ENCODE data around the gene COL4A5. TPM values are rescaled to one million over a fixed set of nuclear protein-coding genes. Genes with fewer than 3 reads are reported as not detected.

COL4A5 gene
- total and polyA plus RNA-seq, 4 donors: 0.63 to 10.3 (median 1.2) TPM

DNA sequence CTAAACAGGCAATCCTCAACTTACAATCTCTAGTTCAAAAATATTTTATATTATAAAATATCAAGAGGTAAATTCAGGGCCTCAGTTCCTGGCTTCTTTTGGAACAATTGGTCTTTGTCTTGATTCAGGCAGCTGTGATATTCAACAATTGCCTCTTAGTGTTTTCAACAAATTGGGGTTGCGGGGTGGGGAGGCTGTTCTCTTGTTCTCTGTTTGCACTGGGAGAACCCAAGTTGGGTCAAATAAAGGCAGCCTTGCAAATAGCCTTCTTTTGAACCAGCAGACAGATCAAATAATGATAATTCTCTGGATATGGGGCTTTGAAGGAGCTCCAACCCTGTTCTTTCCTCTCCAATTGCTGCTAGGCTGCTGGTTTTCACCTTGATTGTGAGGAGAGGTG, 142.5 kb downstream of the COL4A5 start:
- DNase-seq (ENCODE audit: low spot score): no peak
- no peaks in the 10 kb centered on the region for H3K9me3 ChIP-seq (ENCODE audit: control insufficient read depth in 4 of 4, low read length in 3 of 4)
- no peak overlapping the region for H3K27ac ChIP-seq (ENCODE audit: low read depth in 1 of 2, low read length in 2 of 2)
- no peaks in the 10 kb centered on the region for H3K27me3 ChIP-seq (ENCODE audit: control insufficient read depth in 4 of 4, insufficient read depth in 4 of 4, low read length in 3 of 4)
- WGBS: 89% methylated on average over 1 of the region's 1 CpG
- H3K36me3 ChIP-seq (ENCODE audit: control insufficient read depth in 4 of 4, insufficient read depth in 3 of 4, low read depth in 1 of 4, low read length in 3 of 4): no peaks in the 10 kb centered on the region
- no peak for TF ChIP-seq HNF4A (conservative IDR thresholded peaks at IDR 0.05)
- TF ChIP-seq, protein P1, sequence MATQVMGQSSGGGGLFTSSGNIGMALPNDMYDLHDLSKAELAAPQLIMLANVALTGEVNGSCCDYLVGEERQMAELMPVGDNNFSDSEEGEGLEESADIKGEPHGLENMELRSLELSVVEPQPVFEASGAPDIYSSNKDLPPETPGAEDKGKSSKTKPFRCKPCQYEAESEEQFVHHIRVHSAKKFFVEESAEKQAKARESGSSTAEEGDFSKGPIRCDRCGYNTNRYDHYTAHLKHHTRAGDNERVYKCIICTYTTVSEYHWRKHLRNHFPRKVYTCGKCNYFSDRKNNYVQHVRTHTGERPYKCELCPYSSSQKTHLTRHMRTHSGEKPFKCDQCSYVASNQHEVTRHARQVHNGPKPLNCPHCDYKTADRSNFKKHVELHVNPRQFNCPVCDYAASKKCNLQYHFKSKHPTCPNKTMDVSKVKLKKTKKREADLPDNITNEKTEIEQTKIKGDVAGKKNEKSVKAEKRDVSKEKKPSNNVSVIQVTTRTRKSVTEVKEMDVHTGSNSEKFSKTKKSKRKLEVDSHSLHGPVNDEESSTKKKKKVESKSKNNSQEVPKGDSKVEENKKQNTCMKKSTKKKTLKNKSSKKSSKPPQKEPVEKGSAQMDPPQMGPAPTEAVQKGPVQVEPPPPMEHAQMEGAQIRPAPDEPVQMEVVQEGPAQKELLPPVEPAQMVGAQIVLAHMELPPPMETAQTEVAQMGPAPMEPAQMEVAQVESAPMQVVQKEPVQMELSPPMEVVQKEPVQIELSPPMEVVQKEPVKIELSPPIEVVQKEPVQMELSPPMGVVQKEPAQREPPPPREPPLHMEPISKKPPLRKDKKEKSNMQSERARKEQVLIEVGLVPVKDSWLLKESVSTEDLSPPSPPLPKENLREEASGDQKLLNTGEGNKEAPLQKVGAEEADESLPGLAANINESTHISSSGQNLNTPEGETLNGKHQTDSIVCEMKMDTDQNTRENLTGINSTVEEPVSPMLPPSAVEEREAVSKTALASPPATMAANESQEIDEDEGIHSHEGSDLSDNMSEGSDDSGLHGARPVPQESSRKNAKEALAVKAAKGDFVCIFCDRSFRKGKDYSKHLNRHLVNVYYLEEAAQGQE (IDR thresholded peaks at IDR 0.05): no peak
- TF ChIP-seq, protein P2, sequence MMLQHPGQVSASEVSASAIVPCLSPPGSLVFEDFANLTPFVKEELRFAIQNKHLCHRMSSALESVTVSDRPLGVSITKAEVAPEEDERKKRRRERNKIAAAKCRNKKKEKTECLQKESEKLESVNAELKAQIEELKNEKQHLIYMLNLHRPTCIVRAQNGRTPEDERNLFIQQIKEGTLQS (IDR thresholded peaks at IDR 0.05): no peak
- TF ChIP-seq, protein P3, sequence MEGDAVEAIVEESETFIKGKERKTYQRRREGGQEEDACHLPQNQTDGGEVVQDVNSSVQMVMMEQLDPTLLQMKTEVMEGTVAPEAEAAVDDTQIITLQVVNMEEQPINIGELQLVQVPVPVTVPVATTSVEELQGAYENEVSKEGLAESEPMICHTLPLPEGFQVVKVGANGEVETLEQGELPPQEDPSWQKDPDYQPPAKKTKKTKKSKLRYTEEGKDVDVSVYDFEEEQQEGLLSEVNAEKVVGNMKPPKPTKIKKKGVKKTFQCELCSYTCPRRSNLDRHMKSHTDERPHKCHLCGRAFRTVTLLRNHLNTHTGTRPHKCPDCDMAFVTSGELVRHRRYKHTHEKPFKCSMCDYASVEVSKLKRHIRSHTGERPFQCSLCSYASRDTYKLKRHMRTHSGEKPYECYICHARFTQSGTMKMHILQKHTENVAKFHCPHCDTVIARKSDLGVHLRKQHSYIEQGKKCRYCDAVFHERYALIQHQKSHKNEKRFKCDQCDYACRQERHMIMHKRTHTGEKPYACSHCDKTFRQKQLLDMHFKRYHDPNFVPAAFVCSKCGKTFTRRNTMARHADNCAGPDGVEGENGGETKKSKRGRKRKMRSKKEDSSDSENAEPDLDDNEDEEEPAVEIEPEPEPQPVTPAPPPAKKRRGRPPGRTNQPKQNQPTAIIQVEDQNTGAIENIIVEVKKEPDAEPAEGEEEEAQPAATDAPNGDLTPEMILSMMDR (IDR thresholded peaks at IDR 0.05; ENCODE audit: low read depth, low read length, missing input control): no peak
- no peak overlapping the region for H3K4me3 ChIP-seq (ENCODE audit: low read depth in 1 of 3, low read length in 3 of 3)
- H3K4me1 ChIP-seq (ENCODE audit: control insufficient read depth in 4 of 4, insufficient read depth in 4 of 4, low read length in 3 of 4): no peaks in the 10 kb centered on the region
- H3K9ac ChIP-seq (ENCODE audit: low read depth in 1 of 2, low read length in 2 of 2): no peak overlapping the region

DNA sequence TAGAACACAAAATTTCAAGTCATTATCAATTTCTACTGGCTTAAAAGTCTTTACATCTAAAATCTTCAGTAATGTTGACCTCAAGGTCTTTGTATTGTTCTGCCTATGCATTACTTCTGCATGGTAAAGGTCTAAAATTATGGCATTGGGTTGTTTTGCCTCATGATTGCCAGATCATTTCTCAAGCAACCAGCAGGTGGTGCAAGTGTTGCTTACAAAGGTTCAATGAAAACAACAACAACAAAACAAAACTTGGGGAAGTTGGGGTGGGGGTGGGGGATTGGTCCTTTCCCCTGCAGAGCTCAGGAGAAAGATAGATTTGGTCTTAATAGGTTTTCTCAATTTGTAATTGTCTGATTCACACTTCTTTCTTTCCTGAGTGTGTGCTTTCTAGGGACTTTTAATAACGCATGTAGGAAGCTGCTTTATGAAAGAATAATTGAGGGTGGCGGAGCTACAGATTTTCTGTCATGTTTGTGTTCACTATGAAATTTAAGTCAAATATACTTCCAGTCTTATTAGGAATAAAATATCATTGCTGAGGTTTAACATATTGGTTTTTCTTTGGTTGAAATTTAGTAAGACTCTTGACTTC, 145.1 kb downstream of the COL4A5 start:
- no peak overlapping the region for H3K9ac ChIP-seq (ENCODE audit: low read depth in 1 of 2, low read length in 2 of 2)
- 96% methylated on average over 2 of the region's 2 CpGs for WGBS
- no peaks in the 10 kb centered on the region for H3K27me3 ChIP-seq (ENCODE audit: control insufficient read depth in 4 of 4, insufficient read depth in 4 of 4, low read length in 3 of 4)
- no peak for DNase-seq (ENCODE audit: low spot score)
- no peak overlapping the region for H3K4me3 ChIP-seq (ENCODE audit: low read depth in 1 of 3, low read length in 3 of 3)
- no peaks in the 10 kb centered on the region for H3K9me3 ChIP-seq (ENCODE audit: control insufficient read depth in 4 of 4, low read length in 3 of 4)
- H3K4me1 ChIP-seq (ENCODE audit: control insufficient read depth in 4 of 4, insufficient read depth in 4 of 4, low read length in 3 of 4): no peaks in the 10 kb centered on the region
- H3K27ac ChIP-seq (ENCODE audit: low read depth in 1 of 2, low read length in 2 of 2): no peak overlapping the region
- H3K36me3 ChIP-seq (ENCODE audit: control insufficient read depth in 4 of 4, insufficient read depth in 3 of 4, low read depth in 1 of 4, low read length in 3 of 4): no peaks in the 10 kb centered on the region
- TF ChIP-seq, protein P4, sequence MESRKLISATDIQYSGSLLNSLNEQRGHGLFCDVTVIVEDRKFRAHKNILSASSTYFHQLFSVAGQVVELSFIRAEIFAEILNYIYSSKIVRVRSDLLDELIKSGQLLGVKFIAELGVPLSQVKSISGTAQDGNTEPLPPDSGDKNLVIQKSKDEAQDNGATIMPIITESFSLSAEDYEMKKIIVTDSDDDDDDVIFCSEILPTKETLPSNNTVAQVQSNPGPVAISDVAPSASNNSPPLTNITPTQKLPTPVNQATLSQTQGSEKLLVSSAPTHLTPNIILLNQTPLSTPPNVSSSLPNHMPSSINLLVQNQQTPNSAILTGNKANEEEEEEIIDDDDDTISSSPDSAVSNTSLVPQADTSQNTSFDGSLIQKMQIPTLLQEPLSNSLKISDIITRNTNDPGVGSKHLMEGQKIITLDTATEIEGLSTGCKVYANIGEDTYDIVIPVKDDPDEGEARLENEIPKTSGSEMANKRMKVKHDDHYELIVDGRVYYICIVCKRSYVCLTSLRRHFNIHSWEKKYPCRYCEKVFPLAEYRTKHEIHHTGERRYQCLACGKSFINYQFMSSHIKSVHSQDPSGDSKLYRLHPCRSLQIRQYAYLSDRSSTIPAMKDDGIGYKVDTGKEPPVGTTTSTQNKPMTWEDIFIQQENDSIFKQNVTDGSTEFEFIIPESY (IDR thresholded peaks at IDR 0.05): no peak
- TF ChIP-seq HNF4A (conservative IDR thresholded peaks at IDR 0.05) (no peak), HNF4G (IDR thresholded peaks at IDR 0.05) (no peak), GABPA (IDR thresholded peaks at IDR 0.05 in 1 of 2, conservative IDR thresholded peaks at IDR 0.05 in 1 of 2) (no peak), RAD21 (IDR thresholded peaks at IDR 0.05) (peak in 1 of 2 donors; percentile 52), TAF1 (conservative IDR thresholded peaks at IDR 0.05) (no peak), NR2F2 (IDR thresholded peaks at IDR 0.05) (no peak)
- TF ChIP-seq, protein P1 (IDR thresholded peaks at IDR 0.05): no peak
- TF ChIP-seq, protein P3 (IDR thresholded peaks at IDR 0.05; ENCODE audit: low read depth, low read length, missing input control): peak; percentile 26
- TF ChIP-seq, protein P2 (IDR thresholded peaks at IDR 0.05): no peak
